MM.1S (cell line): Measurements from ENCODE around the gene OR8A1.

Source experiments
- CTCF ChIP-seq: fragments of 300-600 bp; sonication (generic); IDR thresholded peaks from 2 replicates; pipeline ENCODE4 v1.5.1; 2016; ENCODE audit warnings: antibody characterized with exemption, low read length, mixed read lengths
- EZH2 ChIP-seq: fragments of 300-600 bp; sonication (generic); optimal IDR thresholded peaks from 2 replicates; pipeline ENCODE3; 2017; ENCODE audit warnings: low read depth, mild to moderate bottlenecking, antibody characterized with exemption, low read length, mixed read lengths
- EZH2phosphoT487 ChIP-seq: fragments of 300-600 bp; sonication (generic); IDR thresholded peaks from 2 replicates; pipeline ENCODE4 v1.6.1; 2018; ENCODE audit warnings: antibody characterized with exemption, low read length

GRCh38 chr11:124582565-124582964 lies 12.8 kb downstream of the OR8A1 start:
- no peak for TF ChIP-seq EZH2phosphoT487
- TF ChIP-seq CTCF: no peak
- no peak for TF ChIP-seq EZH2
